Activated T-cell treated with anti-CD3 and anti-CD28 coated beads, Interleukin-2, amount 50 U/mL, for 48 hours (primary cell): Measurements from ENCODE around the gene C4orf36.

Experiments used
- DNase-seq, 2 experiments: peaks; one replicate each; pipeline ENCODE4 v3.0.0-alpha.2; 2020

Gene C4orf36

DNA sequence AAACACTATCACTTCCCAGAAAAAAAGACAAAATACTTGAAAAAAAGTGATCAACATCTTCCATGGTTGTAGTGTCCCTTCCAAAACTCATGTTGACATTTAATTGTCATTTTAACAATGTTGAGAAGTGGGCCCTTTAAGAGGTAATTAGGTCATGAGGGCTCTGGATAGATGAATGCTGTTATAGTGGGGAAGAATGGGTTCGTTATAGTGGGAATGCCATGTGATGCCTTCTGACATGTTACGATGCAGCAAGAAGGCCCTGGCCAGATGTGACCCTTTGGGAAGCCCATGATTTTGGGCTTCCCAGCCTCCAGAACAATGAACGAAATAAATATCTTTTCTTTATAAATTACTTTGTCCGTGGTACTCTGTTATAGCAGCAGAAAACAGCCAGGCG lies 39.0 kb downstream of the C4orf36 start:
- no peak for DNase-seq

DNA sequence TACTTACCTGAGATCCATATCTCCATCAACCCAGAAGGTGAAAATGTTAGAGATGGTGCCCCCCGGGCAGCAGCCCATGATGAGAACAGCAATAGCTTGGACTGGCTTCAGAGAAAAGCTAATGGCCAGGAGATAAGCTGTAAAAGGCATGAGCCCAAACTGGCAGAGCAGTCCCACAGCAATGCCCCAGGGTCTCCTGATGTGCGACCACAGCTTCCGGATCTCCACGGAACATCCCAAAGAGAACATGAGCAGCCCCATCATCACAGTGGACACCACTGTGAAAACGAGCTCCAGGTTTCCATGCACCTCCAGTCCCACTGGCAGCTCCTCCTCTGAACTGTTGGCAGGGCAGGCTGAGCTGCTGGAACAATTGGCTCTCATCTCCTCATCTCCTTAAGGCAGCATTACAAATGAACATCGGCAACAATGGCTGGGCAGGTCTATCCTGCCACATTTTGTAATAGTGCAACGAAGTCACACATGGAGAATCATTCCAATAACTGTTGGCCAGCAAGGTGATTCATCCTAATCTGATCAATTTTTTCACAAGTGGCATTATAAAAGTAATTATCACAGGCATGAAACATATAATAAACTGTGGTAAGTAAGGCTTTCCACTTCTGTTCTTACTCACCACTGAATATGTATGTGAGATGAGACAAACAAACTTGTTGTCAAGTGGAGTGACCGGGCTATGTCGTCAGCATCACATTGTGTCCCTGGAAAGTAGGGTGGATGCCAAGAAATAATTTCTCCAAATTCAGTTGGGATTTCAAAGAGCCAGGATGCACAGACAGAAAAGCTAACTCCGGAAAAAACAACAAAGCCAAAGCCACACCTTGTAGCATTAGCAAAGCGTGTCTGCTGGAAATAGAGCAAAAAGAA lies 43.2 kb downstream of the C4orf36 start, which contains the start of gene SLC10A6:
Gene SLC10A6 (minus strand): TSS at position 653 of the 888 bp plus-strand sequence. CDS start 269 bp downstream, at position 384.
- DNase-seq: no peak

DNA sequence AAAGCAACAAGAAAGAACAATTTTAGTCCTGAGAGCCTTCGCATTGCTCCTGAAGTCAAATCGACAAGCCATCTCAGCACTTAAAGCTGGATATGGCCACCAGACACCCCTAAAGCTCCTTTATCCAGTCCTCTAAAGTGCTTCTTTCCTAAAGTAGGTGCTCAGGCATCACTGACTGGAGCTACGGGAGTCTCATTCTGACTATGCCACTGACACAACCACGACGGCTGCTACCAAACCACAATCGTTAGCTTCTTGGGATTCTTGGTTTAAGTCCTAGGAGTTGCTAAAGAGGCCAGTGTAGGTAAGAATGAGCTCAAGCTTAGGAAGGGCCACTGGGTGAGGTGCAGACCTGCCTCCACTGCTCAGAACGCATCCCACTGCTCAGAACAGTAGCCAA lies 44.1 kb downstream of the C4orf36 start:
- DNase-seq: no peak

DNA sequence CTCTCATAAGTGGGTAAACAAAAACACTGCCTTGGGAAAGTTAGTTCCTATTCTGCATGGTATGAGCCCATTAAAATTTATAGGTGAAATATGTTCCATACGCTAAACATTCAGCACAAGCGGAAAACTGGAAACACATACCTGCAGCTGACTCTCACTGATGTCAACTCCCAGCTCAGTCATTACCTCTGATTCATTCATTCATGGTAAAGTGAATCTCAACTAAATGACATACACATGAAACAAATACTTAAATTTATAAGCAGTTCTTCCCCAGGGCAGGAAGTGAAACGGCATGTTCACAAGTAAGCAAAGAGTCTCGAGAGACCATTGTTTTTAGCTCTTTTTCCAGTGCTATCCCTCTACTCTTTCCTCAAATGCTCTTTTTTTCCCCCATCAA lies 44.7 kb downstream of the C4orf36 start:
- no peak for DNase-seq

DNA sequence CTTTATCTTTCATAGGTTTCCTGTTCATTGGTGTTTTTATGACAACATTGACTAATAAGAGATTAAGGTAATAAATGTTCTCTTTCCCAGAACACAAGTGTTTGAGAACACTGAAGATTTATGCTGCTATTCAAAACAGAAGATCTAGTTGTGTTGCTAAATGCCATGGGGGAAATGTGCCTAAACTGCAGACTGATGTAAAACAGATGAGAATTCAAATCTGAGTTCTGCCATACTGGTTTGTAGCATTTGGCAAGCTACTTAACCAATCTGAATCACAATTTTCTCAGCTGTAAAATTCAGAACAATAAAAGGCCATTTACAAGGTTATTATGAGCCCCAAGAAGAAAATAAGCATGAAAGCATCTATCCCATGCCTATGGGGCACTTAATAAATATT lies 45.3 kb downstream of the C4orf36 start:
- DNase-seq: no peak

DNA sequence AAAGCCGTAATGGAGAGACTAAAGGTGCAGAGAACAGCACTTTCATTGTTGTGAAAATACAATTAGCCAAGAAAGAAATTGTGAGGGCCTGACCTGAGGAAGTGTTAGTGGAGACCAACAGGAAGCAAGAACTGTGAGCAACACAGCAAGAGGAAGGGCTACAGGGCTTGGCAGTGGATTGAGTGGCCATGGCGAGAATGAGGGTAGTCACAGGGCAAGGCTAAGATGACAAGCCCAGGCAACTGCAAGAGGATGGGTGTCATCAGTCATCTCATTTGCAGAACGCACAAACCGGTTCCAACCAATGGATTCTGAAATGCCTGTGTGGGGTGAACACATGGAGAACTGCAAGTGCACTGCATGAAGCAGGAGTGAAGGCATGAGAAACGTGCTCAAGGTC lies 46.6 kb downstream of the C4orf36 start:
- DNase-seq: no peak

DNA sequence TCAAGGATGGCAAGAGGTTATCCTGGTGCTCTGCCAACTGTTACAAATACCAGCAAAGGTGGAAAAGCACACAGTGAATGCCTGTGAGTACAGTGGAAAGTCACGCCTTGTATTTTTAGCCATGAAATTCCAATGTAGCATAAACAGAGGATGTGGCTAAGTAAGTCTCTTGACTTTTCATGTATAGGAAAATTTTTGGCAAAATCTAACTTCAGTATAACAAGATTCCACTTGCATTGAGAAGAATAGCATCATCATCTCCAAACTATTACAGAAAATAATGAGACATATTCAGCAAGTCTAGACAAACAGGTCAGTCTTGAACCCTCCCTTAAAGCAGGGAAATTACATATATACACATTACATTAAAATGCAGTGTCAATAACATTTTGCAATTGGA lies 50.9 kb downstream of the C4orf36 start:
- no peak for DNase-seq

DNA sequence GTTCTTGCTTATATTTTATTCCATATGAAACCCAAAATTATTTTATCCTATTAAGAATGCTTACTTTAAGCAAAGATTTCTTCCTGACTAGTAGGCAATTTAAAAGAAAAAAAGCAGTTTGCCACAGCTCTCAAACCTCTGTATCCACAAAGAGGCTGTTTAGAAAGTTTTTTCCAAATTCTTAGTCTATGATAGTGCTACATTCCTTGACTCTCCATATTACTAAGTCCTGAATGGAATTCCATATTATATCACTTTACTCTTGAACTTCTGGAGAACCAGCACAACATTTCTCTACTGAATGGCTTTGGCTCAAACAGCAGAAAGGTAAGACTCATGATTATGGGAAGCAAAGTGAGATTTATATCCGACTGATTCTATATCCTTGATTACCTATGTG lies 51.4 kb downstream of the C4orf36 start:
- no peak for DNase-seq

DNA sequence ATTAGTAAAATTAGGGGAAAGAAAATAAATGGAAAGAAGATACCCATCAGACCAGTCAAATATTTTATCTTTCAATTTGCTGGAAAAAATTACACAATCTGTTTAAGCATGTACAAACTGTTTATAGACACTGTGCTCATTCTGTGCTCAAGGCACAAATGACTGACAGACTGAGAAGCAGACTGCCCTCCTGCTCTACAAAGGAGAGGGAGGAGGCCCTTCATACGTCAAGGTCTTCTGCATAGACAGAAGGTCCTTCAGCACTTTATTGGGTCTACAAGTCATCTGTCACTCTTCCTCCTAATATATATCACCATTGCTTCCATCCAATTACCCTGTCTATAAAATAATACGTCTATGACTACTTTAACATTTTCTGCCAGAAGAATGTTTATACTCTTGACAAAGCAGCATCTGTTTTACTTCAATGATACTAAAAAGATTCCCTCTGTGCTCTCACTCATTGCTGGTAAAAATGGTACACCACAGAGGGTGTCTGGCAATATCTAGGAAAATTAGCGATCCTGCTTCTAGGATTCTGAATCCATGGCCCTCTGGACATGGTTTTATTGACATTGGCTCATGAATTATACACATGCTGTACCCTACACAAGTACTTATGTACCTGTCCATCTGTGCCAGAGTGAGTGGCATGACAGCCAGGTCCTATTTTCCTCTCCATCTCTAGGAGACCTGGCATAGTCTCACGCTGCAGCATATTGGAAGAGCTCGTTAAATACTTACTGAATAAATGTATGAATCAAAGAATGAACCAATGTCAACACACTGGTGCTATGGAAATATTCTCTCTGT lies 54.3 kb downstream of the C4orf36 start:
- no peak for DNase-seq

DNA sequence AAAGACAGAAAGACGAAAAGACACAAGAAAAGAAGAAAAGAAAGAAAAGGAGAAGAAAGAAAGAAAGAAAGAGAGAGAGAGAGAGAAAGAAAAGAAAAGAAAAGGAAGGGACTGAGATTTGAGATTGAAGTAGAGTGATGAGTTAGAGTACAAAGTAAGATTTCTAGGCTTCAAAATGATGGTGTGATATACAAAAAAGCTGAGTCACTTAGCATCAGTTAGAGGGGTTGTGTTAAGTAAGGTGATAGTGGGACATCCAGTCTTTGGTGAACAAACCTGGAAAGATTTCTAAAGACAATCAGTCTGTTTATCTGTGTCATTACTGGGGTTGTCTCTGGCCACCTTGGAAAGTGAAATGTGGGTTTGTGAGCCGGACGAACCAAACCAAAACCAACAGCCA lies 56.5 kb downstream of the C4orf36 start:
- no peak for DNase-seq

DNA sequence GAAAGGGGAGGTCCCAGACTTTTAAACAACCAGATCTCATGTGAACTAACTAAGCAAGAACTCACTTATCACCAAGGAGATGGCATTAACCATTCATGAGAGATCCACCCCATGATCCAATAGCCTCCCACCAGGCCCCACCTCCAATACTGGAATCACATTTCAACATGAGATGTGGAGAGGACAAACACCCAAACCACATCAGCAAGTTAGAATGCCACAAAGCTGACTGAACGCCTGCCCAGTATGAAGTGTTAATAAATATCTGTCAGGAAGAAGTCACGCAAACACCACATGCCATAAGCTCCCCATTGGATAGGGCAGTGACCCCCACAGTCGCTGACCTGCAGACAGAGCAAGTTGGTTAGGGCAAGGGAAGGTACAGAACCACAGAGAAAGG lies 57.3 kb downstream of the C4orf36 start:
- DNase-seq: no peak

DNA sequence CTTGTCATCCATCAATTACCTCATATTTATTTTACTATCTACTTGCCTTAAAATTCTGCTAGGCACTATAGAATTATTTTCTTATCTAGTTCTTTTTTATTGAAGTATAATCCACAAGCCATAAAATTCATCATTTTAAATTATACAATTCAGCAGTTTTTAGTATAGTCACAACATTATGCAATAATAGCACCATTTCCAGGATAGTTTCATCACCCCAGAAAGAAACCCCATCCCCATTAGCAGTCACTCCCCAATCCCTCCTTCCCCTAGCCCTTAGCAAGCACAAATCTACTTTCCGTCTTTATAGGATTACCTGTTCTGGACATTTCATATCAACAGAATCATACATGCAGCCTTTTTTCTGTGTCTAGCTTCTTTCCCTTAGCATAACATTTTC lies 58.6 kb downstream of the C4orf36 start:
- DNase-seq: no peak

DNA sequence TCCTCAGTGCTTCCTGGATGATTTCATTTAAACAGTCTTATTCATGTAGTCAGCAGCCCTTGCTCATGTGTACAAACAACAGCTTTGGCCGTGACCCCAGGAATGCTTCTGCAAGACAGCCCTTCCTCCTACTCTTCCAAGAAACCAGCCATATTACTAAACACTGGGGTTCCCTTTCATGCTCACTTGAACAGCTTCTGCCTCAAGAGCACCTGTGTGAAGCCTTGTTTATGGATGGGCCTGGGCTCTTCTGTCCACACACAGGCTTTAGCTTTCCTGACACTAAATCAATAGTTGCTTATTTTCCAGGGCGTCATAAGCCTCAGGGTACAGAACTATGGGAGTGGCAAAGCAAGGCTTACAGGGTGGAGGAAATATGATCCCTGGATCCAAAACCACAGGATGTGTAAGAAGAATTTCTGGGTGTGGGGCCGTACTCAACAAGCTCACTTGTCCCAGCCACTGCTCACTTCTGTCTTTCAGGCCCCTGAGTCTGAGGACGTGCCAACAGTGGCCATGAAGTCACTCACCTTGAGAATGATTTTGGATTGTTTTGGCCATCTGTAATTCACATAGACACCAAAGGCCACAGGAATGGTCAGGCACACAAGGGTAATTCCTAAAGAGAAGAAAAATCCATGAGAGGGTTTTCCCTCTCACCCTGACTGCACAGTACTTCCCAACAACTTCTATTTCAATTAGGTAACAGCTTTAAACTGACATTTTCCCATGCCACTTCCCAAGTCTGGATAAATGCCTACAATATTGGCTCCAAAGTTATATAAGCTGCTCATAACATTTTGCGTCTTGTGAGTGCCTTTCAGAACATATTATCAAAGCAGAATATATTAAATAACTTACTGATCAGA lies 60.7 kb downstream of the C4orf36 start:
- no peak for DNase-seq
